Activated naive CD4-positive, alpha-beta T cell treated with anti-CD3 and anti-CD28 coated beads for 36 hours (primary cell): Measurements from ENCODE around the gene SEPTIN2. TPM values are rescaled to one million over a fixed set of nuclear protein-coding genes. Genes with fewer than 3 reads are reported as not detected.
"Not testable (repeated sequence)": the region's sequence is repeated elsewhere in the genome, so short reads cannot be mapped to it uniquely, and the experiment has no call there.

Experiments
- CTCF ChIA-PET: fragments of 350-600 bp; sonication (Branson Sonifier 250); formaldehyde crosslinking; loops from one replicate; lab custom pipeline; 2021; ENCODE audit warnings: antibody characterized with exemption; lab: Charles Lee
- DNase-seq: peaks from one replicate; pipeline ENCODE4 v3.0.0-alpha.2; 2020
- H3K27ac Mint-ChIP-seq: one replicate; pipeline ENCODE4 v1.8.0; 2021; ENCODE audit warnings: mild to moderate bottlenecking, mixed read lengths
- H3K27me3 Mint-ChIP-seq: one replicate; pipeline ENCODE4 v1.8.0; 2021; ENCODE audit warnings: low read depth, mixed read lengths
- H3K36me3 Mint-ChIP-seq: one replicate; pipeline ENCODE4 v1.8.0; 2021; ENCODE audit warnings: low read depth, mixed read lengths
- H3K4me1 Mint-ChIP-seq: one replicate; pipeline ENCODE4 v1.8.0; 2021; ENCODE audit warnings: low read depth, mixed read lengths
- H3K4me3 Mint-ChIP-seq: one replicate; pipeline ENCODE4 v1.8.0; 2021; ENCODE audit warnings: mild to moderate bottlenecking, moderate library complexity, mixed read lengths
- H3K9me3 Mint-ChIP-seq: one replicate; pipeline ENCODE4 v1.8.0; 2021; ENCODE audit warnings: mixed read lengths
- intact Hi-C: fragments of 100-400 bp; cut with micrococcal nuclease; formaldehyde crosslinking; loops from one replicate; pipeline ENCODE4 v1.15.1; 2023
- total RNA-seq, 2 experiments: library from RNA; stranded (reverse); gene quantifications; one replicate each; pipeline ENCODE4 v1.2.3, GENCODE V29; 2021

The SEPTIN2 gene
- total RNA-seq, 2 experiments from 2014 or later: 216 to 227 TPM

DNA sequence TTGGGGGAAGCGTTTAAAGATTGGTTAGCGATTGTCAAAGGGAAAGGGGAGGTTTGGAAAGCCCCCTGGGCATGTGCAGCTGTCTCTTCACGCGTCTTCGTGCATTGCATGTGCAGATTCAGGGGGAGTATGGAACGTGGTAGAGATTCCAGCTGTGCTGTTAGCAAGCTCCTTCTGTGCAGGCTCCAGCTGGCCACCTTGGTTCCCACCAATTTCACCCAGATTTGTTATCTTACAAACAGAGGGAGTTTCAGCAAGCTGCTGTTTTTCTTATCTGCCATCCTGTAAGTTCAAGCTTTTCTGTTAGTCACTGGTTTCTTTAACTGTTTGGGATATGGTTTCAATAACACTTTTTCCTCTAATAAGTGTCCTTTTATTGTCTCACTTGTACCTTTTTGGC, 70.8 kb downstream of the SEPTIN2 start:
- peaks cover 7% of the 10 kb centered on the region for H3K36me3 Mint-ChIP-seq
- peaks cover 2% of the 10 kb centered on the region for H3K4me1 Mint-ChIP-seq
- no peak overlapping the region for H3K4me3 Mint-ChIP-seq
- no peak for DNase-seq
- intact Hi-C loops: no loop called here
- no peaks in the 10 kb centered on the region for H3K27me3 Mint-ChIP-seq
- no peak overlapping the region for H3K27ac Mint-ChIP-seq
- no peaks in the 10 kb centered on the region for H3K9me3 Mint-ChIP-seq
- CTCF ChIA-PET: no interaction called here

DNA sequence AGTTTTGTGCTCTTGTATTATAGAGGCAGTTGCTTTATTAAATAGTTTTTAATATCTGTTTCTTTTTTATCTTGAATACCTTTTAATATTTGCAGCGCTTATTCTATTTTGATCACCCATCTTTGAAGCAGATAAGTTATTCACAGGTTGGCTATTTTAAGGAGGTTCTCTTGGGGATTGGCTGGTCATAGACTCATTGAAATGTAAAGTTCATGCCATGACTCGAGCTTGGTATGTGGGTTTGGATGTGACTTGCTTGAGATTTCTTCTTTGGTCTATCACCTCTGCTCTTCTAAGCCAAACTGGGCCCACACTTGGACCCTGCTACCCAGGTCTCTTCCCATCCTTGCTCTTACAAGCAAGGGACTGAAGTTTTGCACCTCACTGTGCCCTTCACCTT, 74.0 kb downstream of the SEPTIN2 start:
- CTCF ChIA-PET: interaction anchor here (0.6 kb wide), 1 partner anchor 50 kb away, joined by 4 read pairs; no protein-coding TSS in a partner anchor
- no peak overlapping the region for H3K27ac Mint-ChIP-seq
- H3K9me3 Mint-ChIP-seq: no peaks in the 10 kb centered on the region
- H3K4me3 Mint-ChIP-seq: no peak overlapping the region
- no peak for DNase-seq
- H3K36me3 Mint-ChIP-seq: peaks cover 5% of the 10 kb centered on the region
- H3K4me1 Mint-ChIP-seq: peaks cover 5% of the 10 kb centered on the region
- intact Hi-C loops: no loop called here
- H3K27me3 Mint-ChIP-seq: no peaks in the 10 kb centered on the region

DNA sequence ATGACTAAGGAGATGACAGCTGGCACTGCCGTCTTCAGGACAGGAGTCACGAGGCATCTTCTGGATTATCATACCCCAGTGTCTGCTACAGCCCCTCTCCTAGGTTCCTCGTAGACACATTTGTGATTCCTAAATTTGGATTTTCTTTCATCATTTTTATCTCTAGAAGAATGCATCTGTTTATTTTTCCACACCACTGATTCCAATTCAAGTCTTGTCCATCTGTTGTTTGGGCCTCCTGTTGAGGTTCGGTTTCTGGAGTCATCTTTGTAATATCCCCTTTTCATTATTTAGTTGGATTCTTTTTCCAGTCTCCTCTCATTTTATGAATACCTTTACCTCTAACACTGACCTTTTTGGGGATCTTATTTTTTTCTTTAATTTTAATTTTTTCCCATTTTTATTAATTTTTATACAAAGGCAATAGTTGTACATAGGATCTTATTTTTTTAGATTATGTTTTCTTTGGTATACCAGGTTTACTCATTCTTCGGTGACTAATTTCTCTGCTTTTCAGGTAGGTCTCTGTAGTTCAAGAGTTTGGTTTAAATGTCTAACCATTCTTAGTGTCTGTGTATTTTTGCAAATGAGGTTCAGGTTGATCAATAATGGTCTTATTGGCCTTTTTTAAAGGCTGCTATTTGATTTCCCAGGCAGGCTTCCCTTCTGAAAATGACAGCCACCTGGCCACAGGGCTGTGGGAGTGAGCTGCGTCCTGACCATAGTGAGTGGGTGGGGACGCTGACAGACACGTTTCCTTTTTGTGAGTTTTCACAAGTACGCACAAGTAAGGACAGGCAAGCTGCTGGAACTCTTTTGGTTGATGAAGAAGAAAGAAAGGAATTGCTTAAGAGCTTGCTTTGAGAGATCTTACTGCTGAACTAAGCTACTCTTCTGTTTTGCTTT, 74.8 kb downstream of the SEPTIN2 start:
- H3K4me3 Mint-ChIP-seq: no peak overlapping the region
- intact Hi-C loops: no loop called here
- H3K9me3 Mint-ChIP-seq: no peaks in the 10 kb centered on the region
- CTCF ChIA-PET: no interaction called here
- peaks cover 5% of the 10 kb centered on the region for H3K4me1 Mint-ChIP-seq
- H3K36me3 Mint-ChIP-seq: peaks cover 10% of the 10 kb centered on the region
- no peak for DNase-seq
- H3K27me3 Mint-ChIP-seq: no peaks in the 10 kb centered on the region
- H3K27ac Mint-ChIP-seq: no peak overlapping the region

DNA sequence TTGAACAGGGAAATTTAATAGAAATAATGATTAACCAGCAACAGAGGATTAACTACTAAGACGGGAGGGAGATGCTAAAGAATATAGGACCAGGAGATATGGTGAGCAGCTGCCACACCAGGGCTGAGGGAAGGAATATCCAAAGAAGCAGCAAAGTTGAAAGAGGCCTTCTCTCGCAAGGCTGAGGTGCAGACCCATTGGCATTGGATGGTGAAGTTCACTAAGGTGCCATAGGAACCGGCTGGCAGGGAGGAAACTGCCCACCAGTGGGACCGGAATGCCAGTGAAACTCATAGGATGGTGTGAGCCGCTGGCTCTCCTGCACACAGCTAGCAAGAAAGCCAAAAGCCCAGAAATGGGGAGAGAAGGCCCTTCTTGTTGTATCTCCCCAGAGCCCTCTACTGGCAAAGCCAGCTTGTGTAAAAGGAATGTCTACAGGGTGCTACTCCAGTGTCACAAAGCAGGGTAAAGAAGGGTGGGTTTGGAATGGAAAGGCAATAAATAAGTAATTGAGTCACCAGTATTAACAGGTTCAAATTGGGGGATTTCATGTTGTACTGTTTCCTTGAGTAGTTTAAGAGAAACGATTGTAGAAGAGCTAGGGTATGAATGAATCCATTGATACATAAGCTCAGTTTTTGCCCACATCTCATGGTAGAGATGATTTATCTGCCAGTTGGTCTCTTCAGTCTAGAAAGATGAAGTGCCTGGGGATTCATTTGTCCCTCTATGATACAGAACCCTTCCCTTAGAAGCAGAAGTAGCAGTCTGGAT, 76.4 kb downstream of the SEPTIN2 start:
- Mint-ChIP-seq H3K36me3 (peaks cover 12% of the 10 kb centered on the region), H3K27ac (no peak overlapping the region), H3K4me1 (peaks cover 5% of the 10 kb centered on the region), H3K9me3 (no peaks in the 10 kb centered on the region), H3K4me3 (no peak overlapping the region), H3K27me3 (no peaks in the 10 kb centered on the region)
- DNase-seq: peak; percentile 34
- intact Hi-C loops: no loop called here
- CTCF ChIA-PET: interaction anchor here (0.6 to 1.5 kb wide), 3 partner anchors 34 to 139 kb away, joined by 3 to 6 read pairs (median 3); no protein-coding TSS in a partner anchor

DNA sequence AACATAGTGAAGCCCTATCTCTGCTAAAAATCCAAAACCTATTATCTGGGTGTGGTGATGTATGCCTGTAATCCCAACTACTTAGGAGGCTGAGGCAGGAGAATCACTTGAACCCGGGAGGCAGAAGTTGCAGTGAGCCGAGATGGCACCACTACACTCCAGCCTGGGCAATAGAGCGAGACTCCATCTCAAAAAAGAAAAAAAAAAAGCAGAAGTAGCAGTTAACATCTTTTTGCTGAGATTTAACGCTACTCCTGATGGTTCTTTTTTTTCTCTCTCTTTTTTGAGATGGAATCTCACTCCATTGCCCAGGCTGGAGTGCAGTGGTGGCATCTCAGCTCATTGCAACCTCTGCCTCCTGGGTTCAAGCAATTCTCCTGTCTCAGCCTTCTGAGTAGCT, 77.0 kb downstream of the SEPTIN2 start:
- intact Hi-C loops, H3K27me3 Mint-ChIP-seq, H3K4me1 Mint-ChIP-seq, H3K4me3 Mint-ChIP-seq, H3K9me3 Mint-ChIP-seq, DNase-seq, H3K27ac Mint-ChIP-seq: not testable (repeated sequence)
- CTCF ChIA-PET: interaction anchor here (0.6 to 1.5 kb wide), 7 partner anchors 34 to 404 kb away, joined by 3 to 6 read pairs (median 3); no protein-coding TSS in a partner anchor
- peaks cover 12% of the 10 kb centered on the region for H3K36me3 Mint-ChIP-seq

DNA sequence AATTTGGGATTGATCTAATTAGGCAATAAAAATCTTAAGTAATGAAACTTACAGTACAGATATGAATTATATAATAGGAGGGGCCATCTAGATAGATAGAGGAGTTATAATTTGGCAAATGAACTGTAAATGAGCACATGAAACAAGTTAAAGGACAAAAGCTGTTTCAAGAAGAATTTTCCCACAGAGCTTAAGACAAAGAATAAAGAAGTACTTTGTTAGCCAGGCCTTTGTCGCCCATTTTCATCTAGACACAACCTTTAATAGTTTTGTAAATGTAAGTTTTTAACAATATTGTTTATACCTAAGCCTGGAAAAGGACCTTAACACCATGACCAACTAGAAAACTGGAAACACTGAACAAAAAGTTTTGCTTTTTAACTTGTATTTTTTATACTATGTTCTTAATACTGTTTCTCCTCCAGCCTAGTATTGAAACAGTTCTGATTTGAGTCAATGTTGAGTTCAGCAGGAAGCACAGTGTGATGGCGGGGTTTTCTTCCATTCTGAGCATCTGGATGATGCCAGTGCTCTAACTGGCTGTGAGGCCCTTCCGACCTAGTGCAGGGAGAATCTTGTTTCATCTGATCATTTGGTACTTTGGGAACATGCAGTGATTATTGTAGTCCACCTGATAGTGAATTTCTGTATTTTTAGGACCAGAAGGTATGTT, 77.9 kb downstream of the SEPTIN2 start:
- no peaks in the 10 kb centered on the region for H3K27me3 Mint-ChIP-seq
- CTCF ChIA-PET: interaction anchor here (0.6 to 1.2 kb wide), 3 partner anchors 111 to 165 kb away, joined by 3 to 5 read pairs (median 3); no protein-coding TSS in a partner anchor
- H3K36me3 Mint-ChIP-seq: peaks cover 9% of the 10 kb centered on the region
- intact Hi-C loops: no loop called here
- no peak overlapping the region for H3K4me3 Mint-ChIP-seq
- no peaks in the 10 kb centered on the region for H3K9me3 Mint-ChIP-seq
- no peak overlapping the region for H3K27ac Mint-ChIP-seq
- DNase-seq: peak; percentile 17
- H3K4me1 Mint-ChIP-seq: peaks cover 5% of the 10 kb centered on the region

DNA sequence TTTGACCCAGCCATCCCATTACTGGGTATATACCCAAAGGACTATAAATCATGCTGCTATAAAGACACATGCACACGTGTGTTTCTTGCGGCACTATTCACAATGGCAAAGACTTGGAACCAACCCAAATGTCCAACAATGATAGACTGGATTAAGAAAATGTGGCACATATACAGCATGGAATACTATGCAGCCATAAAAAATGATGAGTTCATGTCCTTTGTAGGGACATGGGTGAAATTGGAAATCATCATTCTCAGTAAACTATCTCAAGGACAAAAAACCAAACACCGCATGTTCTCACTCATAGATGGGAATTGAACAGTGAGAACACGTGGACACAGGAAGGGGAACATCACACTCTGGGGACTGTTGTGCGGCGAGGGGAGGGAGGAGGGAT, 81.1 kb downstream of the SEPTIN2 start:
- H3K9me3 Mint-ChIP-seq, H3K27ac Mint-ChIP-seq, intact Hi-C loops, DNase-seq, H3K4me1 Mint-ChIP-seq, H3K36me3 Mint-ChIP-seq, CTCF ChIA-PET, H3K27me3 Mint-ChIP-seq, H3K4me3 Mint-ChIP-seq: not testable (repeated sequence)

DNA sequence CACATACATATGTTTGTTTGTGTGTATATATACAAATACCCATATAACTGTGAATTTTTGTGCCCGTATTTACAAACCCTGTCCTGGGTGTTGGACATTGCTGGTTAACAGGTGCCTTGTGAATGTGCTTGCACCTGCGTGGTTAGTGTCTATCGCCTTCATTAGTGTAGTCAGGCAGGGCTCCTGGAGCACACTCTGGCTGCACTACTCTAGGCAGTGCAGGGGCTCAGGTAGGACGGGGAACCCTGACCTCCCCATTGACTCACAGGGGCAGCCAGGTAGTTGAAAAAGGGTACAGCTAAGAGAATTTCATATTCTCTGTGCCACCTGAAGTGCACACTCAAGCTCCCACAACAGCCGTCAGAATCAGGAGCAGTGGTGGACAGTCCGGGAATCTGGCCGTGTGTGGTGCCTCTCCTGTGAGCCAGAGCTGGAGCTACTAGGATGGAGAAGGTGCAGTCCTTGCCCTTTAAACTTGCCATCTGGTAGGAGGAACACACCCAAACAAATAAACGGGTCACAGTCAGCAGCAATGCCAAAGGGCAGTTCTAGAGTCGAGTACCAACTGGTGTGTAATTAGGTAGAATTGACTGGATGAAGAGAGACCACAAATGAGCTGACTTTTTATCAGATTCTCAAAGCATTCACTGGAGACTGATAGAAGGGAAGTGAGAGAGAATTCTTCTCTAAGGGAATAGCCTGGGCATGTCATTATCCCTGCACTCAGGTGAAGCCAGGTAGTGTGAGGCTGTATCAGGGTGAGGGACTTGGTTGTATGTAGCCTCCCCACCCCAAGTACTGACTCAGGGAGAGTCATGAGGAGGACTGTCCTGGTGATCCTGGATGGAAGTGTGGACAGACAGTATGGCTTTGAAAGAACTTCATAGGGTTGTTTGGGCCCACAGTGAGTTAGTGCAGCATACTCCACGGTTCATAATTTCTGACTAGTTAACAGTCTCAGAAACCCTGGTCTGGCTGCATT, 84.5 kb downstream of the SEPTIN2 start:
- H3K27me3 Mint-ChIP-seq: no peaks in the 10 kb centered on the region
- H3K4me3 Mint-ChIP-seq: no peak overlapping the region
- H3K9me3 Mint-ChIP-seq: no peaks in the 10 kb centered on the region
- CTCF ChIA-PET: no interaction called here
- no peak overlapping the region for H3K27ac Mint-ChIP-seq
- DNase-seq: no peak
- peaks cover 5% of the 10 kb centered on the region for H3K36me3 Mint-ChIP-seq
- intact Hi-C loops: no loop called here
- no peaks in the 10 kb centered on the region for H3K4me1 Mint-ChIP-seq

Other genes with a start within 250 kb of the SEPTIN2 start
- gene MTERF4, start 213.6 kb upstream of the SEPTIN2 start, total RNA-seq: 10 to 100 TPM; 35.0 to 38.6 TPM
- 10 to 100 TPM; 71.5 to 72.0 TPM for gene PASK, start 166.5 kb upstream of the SEPTIN2 start, total RNA-seq
- gene PPP1R7, start 165.5 kb upstream of the SEPTIN2 start, total RNA-seq: 10 to 100 TPM; 91.2 to 93.8 TPM
- under 1 TPM; 0.57 TPM for gene ANO7, start 127.2 kb upstream of the SEPTIN2 start, total RNA-seq
- gene HDLBP, start 253 bp upstream of the SEPTIN2 start, total RNA-seq: 100 to 1,000 TPM; 278 to 297 TPM
- 10 to 100 TPM; 19.5 to 19.6 TPM for gene FARP2, start 40.4 kb downstream of the SEPTIN2 start, total RNA-seq
- 10 to 100 TPM; 81.2 to 88.4 TPM for gene STK25, start 192.7 kb downstream of the SEPTIN2 start, total RNA-seq
- gene BOK, start 242.8 kb downstream of the SEPTIN2 start, total RNA-seq: not detected